Renal pelvis (tissue), 4 donors: ENCODE results near the gene LHX4. TPM values are rescaled to one million over a fixed set of nuclear protein-coding genes. Genes with fewer than 3 reads are reported as not detected.

ENCODE experiments used
- DNase-seq: peaks from one replicate; pipeline ENCODE4 v3.0.0-alpha.2; 2013
- polyA plus RNA-seq, 3 donors: library from polyadenylated mRNA; unstranded; fragments of 120-200 nt; gene quantifications; one replicate each; pipeline ENCODE4 v1.2.1, GENCODE V29; 2013; ENCODE audit not compliant: insufficient read length in 3 of 3

The LHX4 gene
- polyA plus RNA-seq, 3 donors = 1.5 to 4.5 (median 4.3) TPM

GRCh38 chr1:180241716-180242544 lies 11.9 kb downstream of the LHX4 start:
- no peak for DNase-seq

- no peak for DNase-seq
Measured at GRCh38 chr1:180243517-180244221, 13.6 kb downstream of the LHX4 start.

GRCh38 chr1:180244840-180245239 lies 14.8 kb downstream of the LHX4 start:
- DNase-seq = no peak

GRCh38 chr1:180246579-180246978 lies 16.5 kb downstream of the LHX4 start:
- no peak for DNase-seq

- DNase-seq = no peak
Measured at GRCh38 chr1:180247061-180247460, 17.0 kb downstream of the LHX4 start.

GRCh38 chr1:180247580-180247979 lies 17.5 kb downstream of the LHX4 start:
- DNase-seq = no peak

- no peak for DNase-seq
Measured at GRCh38 chr1:180248176-180248575, 18.1 kb downstream of the LHX4 start.

GRCh38 chr1:180248731-180249681 lies 18.9 kb downstream of the LHX4 start:
- DNase-seq = no peak

- no peak for DNase-seq
Measured at GRCh38 chr1:180249725-180250498, 19.8 kb downstream of the LHX4 start.

- no peak for DNase-seq
Measured at GRCh38 chr1:180250499-180250770, 20.4 kb downstream of the LHX4 start.

- DNase-seq = no peak
Measured at GRCh38 chr1:180250883-180251509, 20.9 kb downstream of the LHX4 start.

- no peak for DNase-seq
Measured at GRCh38 chr1:180251526-180252305, 21.7 kb downstream of the LHX4 start.

- no peak for DNase-seq
Measured at GRCh38 chr1:180252638-180253536, 22.8 kb downstream of the LHX4 start.

- DNase-seq = no peak
Measured at GRCh38 chr1:180253585-180254495, 23.8 kb downstream of the LHX4 start.

- no peak for DNase-seq
Measured at GRCh38 chr1:180254496-180254819, 24.4 kb downstream of the LHX4 start.

- no peak for DNase-seq
Measured at GRCh38 chr1:180254854-180255253, 24.8 kb downstream of the LHX4 start.

- DNase-seq = no peak
Measured at GRCh38 chr1:180255536-180256340, 25.7 kb downstream of the LHX4 start.
